Gastroesophageal sphincter (tissue), 4 donors: Measurements from ENCODE around the gene MOB3B. TPM values are rescaled to one million over a fixed set of nuclear protein-coding genes. Genes with fewer than 3 reads are reported as not detected.
"Not testable (repeated sequence)": the region's sequence is repeated elsewhere in the genome, so short reads cannot be mapped to it uniquely, and the experiment has no call there.

ENCODE experiments used
- ATAC-seq: fragments of 150-250 bp; one replicate; pipeline ENCODE4 v1.9.1; 2016; ENCODE audit warnings: mild to moderate bottlenecking, moderate library complexity
- H3K27ac ChIP-seq, 4 donors: fragments of 200-600 bp; sonication (generic) in 3 of 4; 1 replicate in 3 of 4; 2 replicates in 1 of 4; pipeline ENCODE4 v1.5.1; 2016 to 2019
- H3K27me3 ChIP-seq: fragments of 200-600 bp; sonication (generic); one replicate; pipeline ENCODE4 v1.5.1; 2019
- H3K36me3 ChIP-seq, 2 donors: fragments of 200-600 bp; sonication (generic); one replicate each; pipeline ENCODE4 v1.5.1; 2019; ENCODE audit warnings: control low read depth in 1 of 2
- H3K4me1 ChIP-seq, 3 donors: fragments of 200-600 bp; sonication (generic); 1 replicate in 2 of 3; 2 replicates in 1 of 3; pipeline ENCODE4 v1.5.1; 2016 to 2019; ENCODE audit warnings: control low read depth in 2 of 3
- H3K4me3 ChIP-seq, 2 donors: fragments of 200-600 bp; sonication (generic); one replicate each; pipeline ENCODE4 v1.5.1; 2019; ENCODE audit warnings: mild to moderate bottlenecking in 1 of 2, moderate library complexity in 1 of 2
- H3K9me3 ChIP-seq, 3 donors: fragments of 200-600 bp; sonication (generic); one replicate each; pipeline ENCODE4 v1.5.1; 2017 to 2019; ENCODE audit warnings: control low read depth in 2 of 3
- EP300 ChIP-seq: sonication (generic); formaldehyde crosslinking; IDR thresholded peaks from one replicate; pipeline ENCODE4 v1.6.1; 2017; ENCODE audit warnings: antibody characterized with exemption, mild to moderate bottlenecking
- POLR2A ChIP-seq, 2 donors: fragments of 450-650 bp; IDR thresholded peaks; one replicate each; pipeline ENCODE4 v1.6.1; 2017; ENCODE audit warnings: antibody characterized with exemption in 2 of 2, mild to moderate bottlenecking in 2 of 2, moderate library complexity in 1 of 2
- POLR2AphosphoS5 ChIP-seq: sonication (generic); formaldehyde crosslinking; IDR thresholded peaks from one replicate; pipeline ENCODE4 v1.6.1; 2017; ENCODE audit warnings: antibody characterized with exemption
- WGBS, 2 donors: methylation state at CpG; one replicate each; pipeline ENCODE4 v1.1.5; 2018; ENCODE audit warnings: low coverage in 1 of 2; 5-methylcytosine and 5-hydroxymethylcytosine counted together
- total RNA-seq, 4 donors: library from RNA; depleted of rRNA; stranded (reverse); fragments of >200 nt; gene quantifications; one replicate each; pipeline ENCODE4 v1.1.0, GENCODE V29; 2016
- TF ChIP-seq, protein P1 (sequence below), 4 experiments: fragments of 200-600 bp in 2 of 4; fragments of 450-650 bp in 2 of 4; sonication (generic) in 1 of 4; IDR thresholded peaks; one replicate each; pipeline ENCODE4 v1.5.1; 2017 to 2019; ENCODE audit warnings: antibody characterized with exemption in 4 of 4, mild to moderate bottlenecking in 2 of 4, moderate library complexity in 2 of 4

Gene MOB3B
- total RNA-seq, 4 donors from 2014 or later, result 10.2 to 12.4 (median 11.6) TPM

DNA sequence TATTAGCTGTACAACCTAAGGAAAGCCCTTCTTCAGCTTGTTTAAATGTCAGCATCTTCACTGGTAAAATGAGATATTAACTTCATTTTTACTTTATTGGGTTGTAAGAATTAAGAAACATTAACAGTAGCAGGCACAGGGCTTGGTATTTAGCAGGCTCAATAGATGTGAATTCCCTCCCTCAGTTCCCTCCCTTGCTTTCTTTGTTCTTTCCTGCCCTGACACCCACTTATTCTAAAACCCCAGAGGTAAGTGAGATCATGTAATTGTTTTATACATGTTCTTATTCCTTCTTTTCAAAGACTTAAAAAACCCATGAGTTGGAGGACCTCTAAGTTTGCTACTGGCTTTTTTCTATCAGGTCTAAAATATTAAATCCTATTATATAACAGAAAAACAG lies 78.9 kb downstream of the MOB3B start:
- H3K36me3 ChIP-seq, result peaks cover 0 to 14% of the 10 kb centered on the region in 2 donors

DNA sequence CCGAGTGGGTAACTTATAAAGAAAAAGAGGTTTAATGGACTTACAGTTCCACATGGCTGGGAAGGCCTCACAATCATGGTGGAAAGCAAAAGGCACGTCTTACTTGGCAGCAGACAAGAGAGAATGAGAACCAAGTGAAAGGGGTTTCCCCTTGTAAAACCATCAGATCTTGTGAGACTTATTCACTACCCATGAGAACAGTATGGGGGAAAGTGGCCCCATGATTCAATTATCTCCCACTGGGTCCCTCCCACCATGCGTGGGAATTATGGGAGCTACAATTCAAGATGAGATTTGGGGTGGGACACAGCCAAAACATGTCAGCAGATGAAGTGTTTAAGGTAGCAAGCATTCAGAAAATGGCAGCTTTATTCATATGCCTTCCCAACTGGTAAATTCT lies 81.3 kb downstream of the MOB3B start:
- not testable (repeated sequence) for H3K27ac ChIP-seq

More for the DNA sequence above, 78.9 kb downstream of the MOB3B start:
- H3K4me1 ChIP-seq, result peaks cover 0 to 31% (median 3%) of the 10 kb centered on the region in 3 donors
- no peak overlapping the region for H3K27ac ChIP-seq
- no peaks in the 10 kb centered on the region for H3K27me3 ChIP-seq
- H3K9me3 ChIP-seq, result no peaks in the 10 kb centered on the region
- TF ChIP-seq EP300 (no peak), POLR2AphosphoS5 (no peak), POLR2A (IDR thresholded peaks at IDR 0.05) (no peak)
- TF ChIP-seq, protein P1, sequence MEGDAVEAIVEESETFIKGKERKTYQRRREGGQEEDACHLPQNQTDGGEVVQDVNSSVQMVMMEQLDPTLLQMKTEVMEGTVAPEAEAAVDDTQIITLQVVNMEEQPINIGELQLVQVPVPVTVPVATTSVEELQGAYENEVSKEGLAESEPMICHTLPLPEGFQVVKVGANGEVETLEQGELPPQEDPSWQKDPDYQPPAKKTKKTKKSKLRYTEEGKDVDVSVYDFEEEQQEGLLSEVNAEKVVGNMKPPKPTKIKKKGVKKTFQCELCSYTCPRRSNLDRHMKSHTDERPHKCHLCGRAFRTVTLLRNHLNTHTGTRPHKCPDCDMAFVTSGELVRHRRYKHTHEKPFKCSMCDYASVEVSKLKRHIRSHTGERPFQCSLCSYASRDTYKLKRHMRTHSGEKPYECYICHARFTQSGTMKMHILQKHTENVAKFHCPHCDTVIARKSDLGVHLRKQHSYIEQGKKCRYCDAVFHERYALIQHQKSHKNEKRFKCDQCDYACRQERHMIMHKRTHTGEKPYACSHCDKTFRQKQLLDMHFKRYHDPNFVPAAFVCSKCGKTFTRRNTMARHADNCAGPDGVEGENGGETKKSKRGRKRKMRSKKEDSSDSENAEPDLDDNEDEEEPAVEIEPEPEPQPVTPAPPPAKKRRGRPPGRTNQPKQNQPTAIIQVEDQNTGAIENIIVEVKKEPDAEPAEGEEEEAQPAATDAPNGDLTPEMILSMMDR (IDR thresholded peaks at IDR 0.05), result no peak
- ATAC-seq, result no peak
- H3K4me3 ChIP-seq, result no peak overlapping the region

DNA sequence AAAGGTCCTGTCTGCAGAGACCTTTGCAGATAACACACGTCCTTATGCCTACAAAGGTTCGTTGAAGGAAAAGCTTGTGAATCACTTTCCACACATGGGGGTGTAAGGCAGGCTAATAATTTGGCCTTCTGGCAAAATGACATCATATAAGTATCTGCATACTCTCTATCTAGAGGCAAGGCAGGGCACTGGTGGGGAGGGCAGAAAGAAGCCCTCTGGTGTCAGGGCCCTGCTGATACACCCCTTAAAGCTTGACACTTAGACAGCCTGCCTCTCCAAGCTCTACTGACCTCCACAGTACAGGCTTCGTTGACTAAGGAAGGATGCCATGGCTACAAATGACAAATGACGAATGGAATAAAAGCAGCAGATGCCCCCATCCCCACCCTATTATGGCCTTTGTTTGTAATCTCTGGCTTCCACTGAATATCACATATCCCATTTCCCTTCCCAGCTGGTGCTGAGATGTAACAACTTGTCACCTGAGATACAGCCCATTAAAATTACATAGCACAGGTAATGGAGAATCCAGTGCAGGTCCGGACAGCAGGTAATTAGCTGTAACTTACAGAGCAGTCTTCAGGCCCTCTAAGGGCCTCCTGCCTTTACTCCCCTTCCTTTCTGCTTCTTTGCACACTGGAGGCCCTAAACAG lies 82.5 kb downstream of the MOB3B start:
- Histone ChIP-seq H3K4me1 (peaks cover 0 to 36% (median 3%) of the 10 kb centered on the region in 3 donors), H3K27ac (no peak overlapping the region), H3K9me3 (no peaks in the 10 kb centered on the region), H3K27me3 (no peaks in the 10 kb centered on the region), H3K36me3 (no peaks in the 10 kb centered on the region), H3K4me3 (no peak overlapping the region)
- no peak for TF ChIP-seq EP300
- no peak for TF ChIP-seq POLR2A (IDR thresholded peaks at IDR 0.05)
- TF ChIP-seq POLR2AphosphoS5, result no peak
- TF ChIP-seq, protein P1 (IDR thresholded peaks at IDR 0.05), result no peak
- ATAC-seq, result no peak
- 83 to 86% methylated on average over 4 to 5 of the region's 5 CpGs for WGBS, 2 donors

More for the DNA sequence above, 81.3 kb downstream of the MOB3B start:
- not testable (repeated sequence) for H3K27me3 ChIP-seq, H3K4me3 ChIP-seq, H3K9me3 ChIP-seq, H3K36me3 ChIP-seq, ATAC-seq
- WGBS, 2 donors, result 75 to 94% methylated on average over 2 to 3 of the region's 3 CpGs
- peaks cover 0 to 36% (median 3%) of the 10 kb centered on the region in 3 donors for H3K4me1 ChIP-seq

DNA sequence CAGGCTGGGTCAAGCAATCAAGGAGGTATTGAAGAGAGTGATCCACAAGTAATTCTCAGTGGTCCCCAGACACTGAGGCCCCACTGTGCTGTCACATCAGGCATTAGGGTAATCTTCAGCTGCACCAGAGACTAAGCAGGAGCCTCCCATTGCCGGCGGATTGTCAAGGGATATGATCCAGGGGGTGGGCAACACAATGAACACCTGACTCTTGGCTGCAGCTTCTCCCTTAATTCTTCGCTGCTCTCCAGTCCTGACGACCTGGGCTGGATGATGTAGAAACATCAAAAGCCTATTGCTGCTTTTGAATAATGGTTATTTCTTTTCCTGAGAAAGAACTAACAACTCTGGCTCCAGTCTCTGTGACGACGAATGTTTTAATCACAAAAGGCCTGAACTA lies 83.9 kb downstream of the MOB3B start:
- TF ChIP-seq POLR2AphosphoS5, result no peak
- TF ChIP-seq POLR2A (IDR thresholded peaks at IDR 0.05), result no peak
- TF ChIP-seq, protein P1 (IDR thresholded peaks at IDR 0.05), result no peak
- TF ChIP-seq EP300, result no peak
- H3K27ac ChIP-seq, result no peak overlapping the region
- ATAC-seq, result no peak
- H3K4me1 ChIP-seq, result peaks cover 0 to 24% (median 3%) of the 10 kb centered on the region in 3 donors
- no peaks in the 10 kb centered on the region for H3K36me3 ChIP-seq
- H3K9me3 ChIP-seq, result no peaks in the 10 kb centered on the region
- 24 to 52% methylated on average over 2 of the region's 6 CpGs for WGBS, 2 donors
- no peaks in the 10 kb centered on the region for H3K27me3 ChIP-seq
- no peak overlapping the region for H3K4me3 ChIP-seq

DNA sequence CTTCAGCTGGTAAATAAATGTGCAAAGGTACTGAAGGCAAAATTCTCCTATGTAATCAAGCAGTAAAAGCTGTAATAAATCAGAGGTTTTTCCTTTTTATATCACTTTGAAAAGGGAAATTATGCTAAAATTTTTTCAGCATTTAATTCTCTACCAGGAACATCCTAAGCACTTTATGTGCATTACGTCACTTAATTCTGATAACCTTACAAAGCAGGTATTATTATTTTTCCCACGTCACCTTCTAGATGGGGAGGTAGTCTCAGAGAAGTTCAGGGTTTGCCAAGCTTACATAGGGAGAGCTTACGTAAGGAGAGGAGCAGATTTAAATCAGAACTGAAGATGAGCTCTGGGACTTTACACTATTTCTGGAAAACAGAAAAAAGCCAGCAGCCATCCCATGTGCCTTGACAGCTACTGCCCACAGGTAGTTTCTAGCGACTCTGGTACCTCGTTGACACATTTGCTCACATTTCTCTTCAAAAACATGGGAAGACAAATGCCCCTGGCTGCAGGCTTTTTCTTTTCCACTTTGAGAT lies 84.5 kb downstream of the MOB3B start:
- TF ChIP-seq POLR2AphosphoS5, result no peak
- TF ChIP-seq POLR2A (IDR thresholded peaks at IDR 0.05), result no peak
- no peak for TF ChIP-seq EP300
- TF ChIP-seq, protein P1 (IDR thresholded peaks at IDR 0.05), result no peak
- Histone ChIP-seq H3K9me3 (no peaks in the 10 kb centered on the region), H3K27ac (no peak overlapping the region), H3K4me1 (peaks cover 0 to 19% (median 3%) of the 10 kb centered on the region in 3 donors), H3K27me3 (no peaks in the 10 kb centered on the region), H3K4me3 (no peak overlapping the region), H3K36me3 (no peaks in the 10 kb centered on the region)
- 92 to 100% methylated on average over 4 to 5 of the region's 5 CpGs for WGBS, 2 donors
- no peak for ATAC-seq
